Transverse colon (tissue), 4 donors: Measurements from ENCODE around the gene HSPG2. TPM values are rescaled to one million over a fixed set of nuclear protein-coding genes. Genes with fewer than 3 reads are reported as not detected.
"Not testable (repeated sequence)": the region's sequence is repeated elsewhere in the genome, so short reads cannot be mapped to it uniquely, and the experiment has no call there.

Experiments used
- DNase-seq: peaks from one replicate; pipeline ENCODE4 v3.0.0-alpha.2; 2019
- H3K27ac ChIP-seq, 4 donors: fragments of 200-600 bp; sonication (generic); 2 replicates each; pipeline ENCODE4 v1.5.1; 2016 to 2018; ENCODE audit warnings: inconsistent platforms in 4 of 4
- H3K27me3 ChIP-seq: fragments of 200-600 bp; sonication (generic); 2 replicates; pipeline ENCODE4 v1.5.1; 2017; ENCODE audit warnings: inconsistent platforms
- H3K36me3 ChIP-seq, 4 donors: fragments of 200-600 bp; sonication (generic); 2 replicates each; pipeline ENCODE4 v1.5.1; 2017 to 2019; ENCODE audit warnings: inconsistent platforms in 4 of 4
- H3K4me1 ChIP-seq, 4 donors: fragments of 200-600 bp; sonication (generic); 2 replicates each; pipeline ENCODE4 v1.5.1; 2017 to 2020; ENCODE audit warnings: inconsistent platforms in 4 of 4
- H3K4me3 ChIP-seq, 4 donors: fragments of 200-600 bp; sonication (generic); 1 replicate in 1 of 4; 2 replicates in 3 of 4; pipeline versions ENCODE4 v1.5.1 to v1.6.1; 2017 to 2019; ENCODE audit warnings: inconsistent platforms in 4 of 4
- H3K9me3 ChIP-seq, 2 donors: fragments of 200-600 bp; sonication (generic); 2 replicates each; pipeline ENCODE4 v1.5.1; 2017 to 2019; ENCODE audit warnings: inconsistent platforms in 2 of 2
- CTCF ChIP-seq, 5 experiments: fragments of 200-600 bp in 3 of 5; fragments of 450-650 bp in 2 of 5; sonication (generic) in 3 of 5; IDR thresholded peaks; 1 replicate in 2 of 5; 2 replicates in 3 of 5; pipeline ENCODE4 v1.5.1; 2016 to 2017; ENCODE audit warnings: antibody characterized with exemption in 5 of 5, inconsistent platforms in 3 of 5, mild to moderate bottlenecking in 2 of 5, moderate library complexity in 1 of 5
- EP300 ChIP-seq: sonication (generic); formaldehyde crosslinking; IDR thresholded peaks from one replicate; pipeline ENCODE4 v1.6.1; 2017; ENCODE audit warnings: antibody characterized with exemption, low read depth
- POLR2A ChIP-seq: fragments of 450-650 bp; IDR thresholded peaks from one replicate; pipeline ENCODE4 v1.6.1; 2016; ENCODE audit warnings: antibody characterized with exemption, mild to moderate bottlenecking, moderate library complexity
- POLR2AphosphoS5 ChIP-seq, 3 donors: sonication (generic); formaldehyde crosslinking; IDR thresholded peaks; one replicate each; pipeline ENCODE4 v1.6.1; 2016; ENCODE audit warnings: antibody characterized with exemption in 3 of 3
- WGBS, 2 donors: methylation state at CpG; one replicate each; pipeline ENCODE4 v1.1.5; 2018; ENCODE audit warnings: low coverage in 1 of 2; 5-methylcytosine and 5-hydroxymethylcytosine counted together
- in situ Hi-C, 4 donors: fragments of 200-750 bp; cut with MboI; loops; one replicate each; pipeline versions ENCODE4 v1.15.0 to v1.15.1; 2017; ENCODE audit warnings: low sequenced_read_pairs in 3 of 4, low pct_ligation_motif_present in 1 of 4, low pct_unique_long_range_greater_than_20kb in 1 of 4
- intact Hi-C: fragments of 100-400 bp; cut with DNase I; formaldehyde crosslinking; loops from one replicate; pipeline ENCODE4 v1.15.1; 2023; ENCODE audit warnings: low total_unique reads
- total RNA-seq, 4 donors: library from RNA; depleted of rRNA; stranded (reverse); fragments of >200 nt; gene quantifications; one replicate each; pipeline ENCODE4 v1.1.0, GENCODE V29; 2016

Gene HSPG2
- total RNA-seq, 4 donors from 2014 or later, result 107 to 343 (median 228) TPM

GRCh38 chr1:21828075-21828474, 109.0 kb downstream of the HSPG2 start:
- intact Hi-C loops (no loop called here), in situ Hi-C loops (no loop called here)
- TF ChIP-seq POLR2AphosphoS5 (IDR thresholded peaks at IDR 0.05) (no peak), POLR2A (no peak), CTCF (IDR thresholded peaks at IDR 0.05) (no peak), EP300 (no peak)
- no peaks in the 10 kb centered on the region for H3K9me3 ChIP-seq
- H3K4me3 ChIP-seq, result no peak overlapping the region
- no peak overlapping the region for H3K27ac ChIP-seq
- H3K4me1 ChIP-seq, result no peaks in the 10 kb centered on the region
- H3K36me3 ChIP-seq, result peaks cover 0 to 50% (median 18%) of the 10 kb centered on the region in 4 donors
- H3K27me3 ChIP-seq, result no peaks in the 10 kb centered on the region
- no peak for DNase-seq
- WGBS, 2 donors, result 88% methylated on average over 13 of the region's 13 CpGs; no CpG with 5 or more reads in 1 of the 2 donors

- Histone ChIP-seq H3K4me1 (no peaks in the 10 kb centered on the region), H3K36me3 (peaks cover 0 to 44% (median 18%) of the 10 kb centered on the region in 4 donors), H3K27ac (no peak overlapping the region), H3K27me3 (no peaks in the 10 kb centered on the region), H3K9me3 (no peaks in the 10 kb centered on the region), H3K4me3 (no peak overlapping the region)
- no peak for DNase-seq
- intact Hi-C loops (no loop called here), in situ Hi-C loops (no loop called here)
- 85 to 96% methylated on average over 4 to 5 of the region's 5 CpGs for WGBS, 2 donors
- no peak for TF ChIP-seq CTCF (IDR thresholded peaks at IDR 0.05)
- TF ChIP-seq POLR2A, result no peak
- TF ChIP-seq POLR2AphosphoS5 (IDR thresholded peaks at IDR 0.05), result no peak
- TF ChIP-seq EP300, result no peak
These were observed 109.9 kb downstream of the HSPG2 start for GRCh38 chr1:21827141-21827679.

GRCh38 chr1:21826694-21827093, 110.4 kb downstream of the HSPG2 start:
- peaks cover 0 to 44% (median 18%) of the 10 kb centered on the region in 4 donors for H3K36me3 ChIP-seq

GRCh38 chr1:21825393-21825792, 111.7 kb downstream of the HSPG2 start:
- Histone ChIP-seq H3K27ac (no peak overlapping the region), H3K4me3 (no peak overlapping the region), H3K4me1 (no peaks in the 10 kb centered on the region), H3K36me3 (peaks cover 0 to 37% (median 18%) of the 10 kb centered on the region in 4 donors), H3K9me3 (no peaks in the 10 kb centered on the region), H3K27me3 (no peaks in the 10 kb centered on the region)
- intact Hi-C loops, result no loop called here
- DNase-seq, result no peak
- in situ Hi-C loops, result no loop called here
- 87 to 92% methylated on average over 4 to 7 of the region's 7 CpGs for WGBS, 2 donors
- TF ChIP-seq POLR2A (no peak), EP300 (no peak), POLR2AphosphoS5 (IDR thresholded peaks at IDR 0.05) (no peak), CTCF (IDR thresholded peaks at IDR 0.05) (no peak)

More at GRCh38 chr1:21826694-21827093, 110.4 kb downstream of the HSPG2 start:
- 92 to 94% methylated on average over 2 to 10 of the region's 10 CpGs for WGBS, 2 donors
- H3K27me3 ChIP-seq, in situ Hi-C loops, H3K4me1 ChIP-seq, intact Hi-C loops, H3K27ac ChIP-seq, DNase-seq, H3K4me3 ChIP-seq, H3K9me3 ChIP-seq: not testable (repeated sequence)

GRCh38 chr1:21824926-21825325, 112.2 kb downstream of the HSPG2 start:
- 75 to 97% methylated on average over 2 of the region's 2 CpGs for WGBS, 2 donors
- DNase-seq, result no peak
- Histone ChIP-seq H3K4me3 (no peak overlapping the region), H3K36me3 (peaks cover 0 to 37% (median 16%) of the 10 kb centered on the region in 4 donors), H3K4me1 (no peaks in the 10 kb centered on the region), H3K9me3 (no peaks in the 10 kb centered on the region), H3K27me3 (no peaks in the 10 kb centered on the region), H3K27ac (no peak overlapping the region)
- no peak for TF ChIP-seq EP300
- in situ Hi-C loops (no loop called here), intact Hi-C loops (no loop called here)
